Neural progenitor cell (in vitro differentiated cells): ENCODE results near the gene QARS1. TPM values are rescaled to one million over a fixed set of nuclear protein-coding genes. Genes with fewer than 3 reads are reported as not detected.

Experiments used
- DNase-seq: peaks from one replicate; pipeline ENCODE4 v3.0.0-alpha.2; 2016; ENCODE audit warnings: low spot score
- H2AFZ ChIP-seq: fragments of 200-600 bp; sonication (generic); replicated peaks from 2 replicates; pipeline ENCODE4 v1.6.1; 2016; ENCODE audit warnings: antibody characterized with exemption
- H3F3A ChIP-seq: fragments of 200-600 bp; sonication (generic); 2 replicates; pipeline ENCODE4 v1.6.1; 2016; ENCODE audit warnings: antibody characterized with exemption, low read depth
- H3K27ac ChIP-seq: fragments of 200-600 bp; sonication (generic); 2 replicates; pipeline ENCODE4 v1.5.1; 2016; ENCODE audit warnings: mild to moderate bottlenecking
- H3K27me3 ChIP-seq: fragments of 200-600 bp; sonication (generic); 2 replicates; pipeline ENCODE4 v1.6.1; 2016; ENCODE audit warnings: mild to moderate bottlenecking, moderate library complexity
- H3K36me3 ChIP-seq: fragments of 200-600 bp; sonication (generic); 2 replicates; pipeline ENCODE4 v1.5.1; 2016
- H3K4me1 ChIP-seq: fragments of 200-600 bp; sonication (generic); 2 replicates; pipeline ENCODE4 v1.6.1; 2016; ENCODE audit warnings: mixed run types
- H3K4me2 ChIP-seq: fragments of 200-600 bp; sonication (generic); 2 replicates; pipeline ENCODE4 v1.6.1; 2016
- H3K4me3 ChIP-seq: fragments of 200-600 bp; sonication (generic); 2 replicates; pipeline ENCODE4 v1.5.1; 2016
- H3K79me2 ChIP-seq: fragments of 200-600 bp; sonication (generic); 2 replicates; pipeline ENCODE4 v1.6.1; 2016; ENCODE audit warnings: low read depth
- H3K9ac ChIP-seq: fragments of 200-600 bp; sonication (generic); 2 replicates; pipeline ENCODE4 v1.6.1; 2016
- H3K9me3 ChIP-seq: fragments of 200-600 bp; sonication (generic); 2 replicates; pipeline ENCODE4 v1.5.1; 2016; ENCODE audit warnings: low read depth
- H4K20me1 ChIP-seq: fragments of 200-600 bp; sonication (generic); 2 replicates; pipeline ENCODE4 v1.6.1; 2016; ENCODE audit warnings: low read depth
- H3K27ac Mint-ChIP-seq: 3 replicates; pipeline ENCODE4 v1.8.0; 2021; ENCODE audit warnings: mixed read lengths
- H3K27me3 Mint-ChIP-seq: 2 replicates; pipeline ENCODE4 v1.8.0; 2022; ENCODE audit warnings: low read depth, mild to moderate bottlenecking, inconsistent platforms, moderate library complexity, mixed read lengths; ENCODE audit not compliant: insufficient read depth
- H3K36me3 Mint-ChIP-seq: 3 replicates; pipeline ENCODE4 v1.8.0; 2021; ENCODE audit warnings: mixed read lengths
- H3K4me1 Mint-ChIP-seq: 3 replicates; pipeline ENCODE4 v1.8.0; 2021; ENCODE audit warnings: mixed read lengths
- H3K4me3 Mint-ChIP-seq: 3 replicates; pipeline ENCODE4 v1.8.0; 2021; ENCODE audit warnings: mild to moderate bottlenecking, moderate library complexity, mixed read lengths
- H3K9me3 Mint-ChIP-seq: 3 replicates; pipeline ENCODE4 v1.8.0; 2020; ENCODE audit warnings: mixed read lengths
- CTCF ChIP-seq: fragments of 200-600 bp; sonication (generic); IDR thresholded peaks from 2 replicates; pipeline ENCODE4 v1.5.1; 2017; ENCODE audit warnings: antibody characterized with exemption, mild to moderate bottlenecking
- EZH2 ChIP-seq: fragments of 200-600 bp; sonication (generic); IDR thresholded peaks from 2 replicates; pipeline ENCODE4 v1.6.1; 2017; ENCODE audit warnings: antibody characterized with exemption, mild to moderate bottlenecking, moderate library complexity
- EZH2phosphoT487 ChIP-seq: fragments of 200-600 bp; sonication (generic); IDR thresholded peaks from 2 replicates; pipeline ENCODE4 v1.6.1; 2017; ENCODE audit warnings: antibody characterized with exemption
- total RNA-seq: library from RNA; depleted of rRNA; stranded (reverse); fragments of >200 nt; gene quantifications from 2 replicates; pipeline ENCODE4 v1.2.3, GENCODE V29; 2015; ENCODE audit warnings: low replicate concordance

QARS1 gene
- 240 and 347 TPM in 2 replicates for total RNA-seq

- H3K27ac ChIP-seq: peak within 1 kb of the TSS; percentile 76
- Mint-ChIP-seq H3K9me3 (no peaks in the 10 kb centered on the region), H3K4me3 (peak within 1 kb of the TSS; percentile 97), H3K36me3 (peaks cover 32% of the 10 kb centered on the region), H3K4me1 (peaks cover 26% of the 10 kb centered on the region), H3K27ac (peak within 1 kb of the TSS; percentile 98), H3K27me3 (no peaks in the 10 kb centered on the region)
- peak within 1 kb of the TSS; percentile 77 for H3K4me3 ChIP-seq
- H3K9ac ChIP-seq: peak within 1 kb of the TSS; percentile 86
- peak within 1 kb of the TSS; percentile 100 for H3K4me2 ChIP-seq
- peaks cover 15% of the 10 kb centered on the region for H3K4me1 ChIP-seq
- TF ChIP-seq CTCF (no peak), EZH2 (no peak), EZH2phosphoT487 (no peak)
- peaks cover 32% of the 10 kb centered on the region for H3F3A ChIP-seq
- DNase-seq: peak; percentile 97
- H3K36me3 ChIP-seq: no peaks in the 10 kb centered on the region
- H3K79me2 ChIP-seq: peaks cover 19% of the 10 kb centered on the region
- peak within 1 kb of the TSS; percentile 89 for H2AFZ ChIP-seq
- no peaks in the 10 kb centered on the region for H4K20me1 ChIP-seq
- H3K27me3 ChIP-seq: no peaks in the 10 kb centered on the region
- no peaks in the 10 kb centered on the region for H3K9me3 ChIP-seq
Observed at GRCh38 chr3:49104427-49105291, at the start of gene QARS1. Gene QARS1 (minus strand): TSS chr3:49104757. CDS start chr3:49104733, 24 bp downstream.

- H3K9ac ChIP-seq: no peak overlapping the region
- Mint-ChIP-seq H3K27ac (no peak overlapping the region), H3K9me3 (no peaks in the 10 kb centered on the region), H3K4me1 (peaks cover 8% of the 10 kb centered on the region), H3K27me3 (peaks cover 7% of the 10 kb centered on the region), H3K4me3 (no peak overlapping the region), H3K36me3 (no peaks in the 10 kb centered on the region)
- no peak overlapping the region for H3K4me2 ChIP-seq
- no peaks in the 10 kb centered on the region for H3K9me3 ChIP-seq
- H2AFZ ChIP-seq: no peak overlapping the region
- no peak overlapping the region for H3K4me3 ChIP-seq
- H3F3A ChIP-seq: peaks cover 5% of the 10 kb centered on the region
- H3K36me3 ChIP-seq: no peaks in the 10 kb centered on the region
- DNase-seq: no peak
- no peak overlapping the region for H3K27ac ChIP-seq
- no peak for TF ChIP-seq CTCF
- TF ChIP-seq EZH2: no peak
- TF ChIP-seq EZH2phosphoT487: no peak
- no peaks in the 10 kb centered on the region for H3K79me2 ChIP-seq
- peaks cover 7% of the 10 kb centered on the region for H4K20me1 ChIP-seq
- H3K27me3 ChIP-seq: no peaks in the 10 kb centered on the region
- no peaks in the 10 kb centered on the region for H3K4me1 ChIP-seq
Observed at GRCh38 chr3:49153349-49153912, 48.9 kb upstream of the QARS1 start.

- Mint-ChIP-seq H3K27me3 (peaks cover 9% of the 10 kb centered on the region), H3K4me3 (no peak overlapping the region), H3K9me3 (no peaks in the 10 kb centered on the region), H3K36me3 (no peaks in the 10 kb centered on the region), H3K27ac (no peak overlapping the region), H3K4me1 (peaks cover 5% of the 10 kb centered on the region)
- no peak for TF ChIP-seq EZH2
- TF ChIP-seq CTCF: no peak
- no peak for TF ChIP-seq EZH2phosphoT487
- H3K27me3 ChIP-seq: no peaks in the 10 kb centered on the region
- H3K79me2 ChIP-seq: no peaks in the 10 kb centered on the region
- H3K9ac ChIP-seq: no peak overlapping the region
- H3F3A ChIP-seq: no peaks in the 10 kb centered on the region
- H2AFZ ChIP-seq: no peak overlapping the region
- H3K27ac ChIP-seq: no peak overlapping the region
- no peak overlapping the region for H3K4me3 ChIP-seq
- no peaks in the 10 kb centered on the region for H4K20me1 ChIP-seq
- no peak overlapping the region for H3K4me2 ChIP-seq
- no peaks in the 10 kb centered on the region for H3K9me3 ChIP-seq
- H3K4me1 ChIP-seq: no peaks in the 10 kb centered on the region
- no peak for DNase-seq
- no peaks in the 10 kb centered on the region for H3K36me3 ChIP-seq
Observed at GRCh38 chr3:49151610-49152009, 47.1 kb upstream of the QARS1 start.
